PFSK-1 (cell line): ENCODE measurements around the gene OMA1.

ENCODE experiments used
- FOXP2 ChIP-seq: optimal IDR thresholded peaks from 2 replicates; pipeline ENCODE3; 2011; ENCODE audit warnings: borderline replicate concordance, control low read depth, inconsistent platforms; ENCODE audit not compliant: insufficient read depth; ENCODE audit errors: extremely low read length, extremely low read depth
- POLR2AphosphoS5 ChIP-seq: IDR thresholded peaks from 2 replicates; pipeline ENCODE4 v1.6.1; 2012; ENCODE audit warnings: low read depth, mild to moderate bottlenecking, control low read depth, low read length, moderate library complexity
- REST ChIP-seq, 2 experiments: IDR thresholded peaks; 2 replicates each; pipeline versions ENCODE4 v1.6.1 to v1.8.0; 2011 to 2012; ENCODE audit warnings: low read depth in 2 of 2, low read length in 2 of 2, control low read depth in 1 of 2, inconsistent platforms in 1 of 2, mild to moderate bottlenecking in 1 of 2, moderate library complexity in 1 of 2; ENCODE audit not compliant: insufficient read depth in 1 of 2
- SIN3A ChIP-seq: IDR thresholded peaks from 2 replicates; pipeline ENCODE4 v1.6.1; 2012; ENCODE audit warnings: mild to moderate bottlenecking, low read length, moderate library complexity, borderline replicate concordance; ENCODE audit not compliant: insufficient read depth
- TAF1 ChIP-seq: IDR thresholded peaks from 2 replicates; pipeline ENCODE4 v1.6.1; 2012; ENCODE audit warnings: low read length, control low read depth, borderline replicate concordance; ENCODE audit not compliant: insufficient read depth

Gene OMA1

DNA sequence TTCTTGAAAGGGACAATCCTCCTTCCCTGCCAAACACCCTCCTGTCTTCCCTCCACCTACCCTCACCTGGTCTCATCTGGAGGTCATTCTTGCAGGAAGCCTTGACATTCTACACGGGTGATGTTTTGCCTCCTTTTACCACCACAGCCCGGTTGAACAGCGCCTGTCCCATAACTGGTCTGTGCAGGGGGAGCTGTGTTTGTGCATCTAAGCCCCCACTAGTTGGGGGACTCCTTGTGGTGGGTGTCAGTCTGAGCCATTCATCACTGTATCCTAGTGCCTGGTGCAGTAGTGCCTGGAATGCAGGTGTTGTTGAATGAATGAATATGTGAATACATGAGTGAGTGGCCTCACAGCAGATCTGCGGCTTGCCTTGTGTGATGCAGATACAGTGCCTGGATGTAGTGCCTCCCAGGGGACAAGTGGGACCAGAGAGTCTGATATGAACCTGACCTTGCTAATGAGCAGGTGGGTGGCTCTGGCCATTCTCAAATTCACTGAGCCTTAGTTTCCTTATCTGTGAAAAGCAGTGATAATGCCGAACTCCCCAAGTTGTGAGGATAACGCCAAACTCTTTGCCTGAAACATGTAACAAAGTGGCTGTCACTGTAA is 79.8 kb downstream of the OMA1 start:
- TF ChIP-seq POLR2AphosphoS5 (no peak), SIN3A (no peak), FOXP2 (no peak), REST (IDR thresholded peaks at IDR 0.05; ENCODE audit: insufficient read depth in 1 of 2, low read depth in 2 of 2, low read length in 2 of 2) (no peak), TAF1 (no peak)

- TF ChIP-seq TAF1 (no peak), POLR2AphosphoS5 (no peak), FOXP2 (no peak), SIN3A (no peak), REST (IDR thresholded peaks at IDR 0.05; ENCODE audit: insufficient read depth in 1 of 2, low read depth in 2 of 2, low read length in 2 of 2) (no peak)
Observed at GRCh38 chr1:58465825-58466629, 80.5 kb downstream of the OMA1 start.

- TF ChIP-seq TAF1 (no peak), FOXP2 (no peak), SIN3A (no peak), REST (IDR thresholded peaks at IDR 0.05; ENCODE audit: insufficient read depth in 1 of 2, low read depth in 2 of 2, low read length in 2 of 2) (no peak), POLR2AphosphoS5 (no peak)
Observed at GRCh38 chr1:58465176-58465575, 81.3 kb downstream of the OMA1 start.

DNA sequence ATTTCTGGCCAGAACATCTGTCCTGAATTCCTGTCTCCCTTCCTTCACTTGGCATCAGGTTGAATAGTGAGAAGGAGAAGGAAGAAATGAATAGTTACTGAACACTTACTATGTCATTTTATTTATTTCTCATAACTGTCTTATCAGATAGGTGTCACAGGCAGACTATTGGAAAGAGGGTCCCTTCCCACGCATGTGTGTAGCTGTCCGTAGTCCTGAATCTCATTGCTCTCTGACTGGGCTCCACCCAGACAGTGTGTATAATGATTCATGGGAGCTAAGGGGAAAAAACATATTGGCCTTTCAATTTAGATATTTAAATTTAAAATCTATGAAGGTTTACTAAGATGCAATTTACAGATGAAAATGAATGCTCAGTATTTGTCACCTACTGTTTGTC is 86.1 kb downstream of the OMA1 start:
- peak; percentile 91 to 98 for TF ChIP-seq REST (IDR thresholded peaks at IDR 0.05; ENCODE audit: insufficient read depth in 1 of 2, low read depth in 2 of 2, low read length in 2 of 2)
- TF ChIP-seq SIN3A = no peak
